Natural killer cell (primary cell): ENCODE measurements around the gene SRC. TPM values are rescaled to one million over a fixed set of nuclear protein-coding genes. Genes with fewer than 3 reads are reported as not detected.

ENCODE experiments used
- ATAC-seq, 3 donors: fragments of 150-1000 bp in 2 of 3; fragments of 200-7000 bp in 1 of 3; cut with Tn5 transposase; 1 replicate in 1 of 3; 2 replicates in 2 of 3; pipeline ENCODE4 v1.10.0; 2021; ENCODE audit warnings: mild to moderate bottlenecking in 2 of 3, moderate library complexity in 2 of 3
- DNase-seq, 2 donors: peaks; one replicate each; pipeline versions ENCODE4 v3.0.0 to v3.0.0-alpha.2; 2013 to 2021; ENCODE audit warnings: mixed read lengths in 1 of 2
- H3K27ac ChIP-seq: one replicate; pipeline ENCODE4 v1.5.1; 2013; ENCODE audit warnings: mild to moderate bottlenecking, low read length
- H3K27me3 ChIP-seq: one replicate; pipeline ENCODE4 v1.6.1; 2013; ENCODE audit warnings: low read length; ENCODE audit not compliant: control insufficient read depth, insufficient read depth
- H3K36me3 ChIP-seq: one replicate; pipeline ENCODE4 v1.6.1; 2013; ENCODE audit warnings: low read length; ENCODE audit not compliant: control insufficient read depth, insufficient read depth
- H3K4me1 ChIP-seq: one replicate; pipeline ENCODE4 v1.6.1; 2013; ENCODE audit warnings: low read length; ENCODE audit not compliant: control insufficient read depth, insufficient read depth
- H3K4me3 ChIP-seq: one replicate; pipeline ENCODE4 v1.5.1; 2013; ENCODE audit warnings: low read length
- H3K9me3 ChIP-seq: one replicate; pipeline ENCODE4 v1.6.1; 2013; ENCODE audit warnings: low read length; ENCODE audit not compliant: control insufficient read depth, insufficient read depth
- H3K27ac Mint-ChIP-seq, 2 donors: one replicate each; pipeline ENCODE4 v1.8.0; 2022; ENCODE audit warnings: mild to moderate bottlenecking in 2 of 2, mixed read lengths in 2 of 2, moderate library complexity in 1 of 2
- H3K27me3 Mint-ChIP-seq, 2 donors: one replicate each; pipeline ENCODE4 v1.8.0; 2022; ENCODE audit warnings: low read depth in 2 of 2, mixed read lengths in 2 of 2
- H3K36me3 Mint-ChIP-seq: one replicate; pipeline ENCODE4 v1.8.0; 2022; ENCODE audit warnings: mixed read lengths
- H3K4me1 Mint-ChIP-seq, 2 donors: one replicate each; pipeline ENCODE4 v1.8.0; 2022; ENCODE audit warnings: mixed read lengths in 2 of 2
- H3K4me3 Mint-ChIP-seq: one replicate; pipeline ENCODE4 v1.8.0; 2022; ENCODE audit warnings: mild to moderate bottlenecking, moderate library complexity, mixed read lengths
- H3K9me3 Mint-ChIP-seq, 2 donors: one replicate each; pipeline ENCODE4 v1.8.0; 2022; ENCODE audit warnings: mixed read lengths in 2 of 2
- CTCF ChIP-seq: fragments of 200-600 bp; IDR thresholded peaks from one replicate; pipeline ENCODE4 v1.8.0; 2022; ENCODE audit warnings: antibody characterized with exemption
- WGBS: methylation state at CpG from one replicate; pipeline ENCODE4 v1.1.7; 2013; ENCODE audit warnings: missing lambda C conversion rate; ENCODE audit not compliant: insufficient coverage; 5-methylcytosine and 5-hydroxymethylcytosine counted together
- intact Hi-C: fragments of 100-400 bp; cut with micrococcal nuclease; formaldehyde crosslinking; loops from one replicate; pipeline ENCODE4 v1.14.2; 2022
- total RNA-seq, 4 donors: library from RNA; stranded (reverse); fragments of 120-200 nt in 1 of 4; gene quantifications; one replicate each; pipeline versions ENCODE4 v1.2.3 to v1.2.4, GENCODE V29; 2013 to 2022

The SRC gene
- total RNA-seq, 3 donors from 2014 or later (not counting 1 experiment from before 2014, with no cell fraction given) = 2.3 to 15.6 (median 10.5) TPM

- peak overlapping the region in 1 of 2 donors; percentile 56 for H3K27ac Mint-ChIP-seq
Observed at GRCh38 chr20:37355252-37356180, 9.6 kb downstream of the SRC start.

GRCh38 chr20:37356387-37356786, 10.4 kb downstream of the SRC start:
- Histone ChIP-seq H3K9me3 (no peaks in the 10 kb centered on the region), H3K4me3 (no peak overlapping the region), H3K4me1 (peaks cover 25% of the 10 kb centered on the region), H3K36me3 (no peaks in the 10 kb centered on the region), H3K27ac (no peak overlapping the region), H3K27me3 (no peaks in the 10 kb centered on the region)
- H3K27ac Mint-ChIP-seq = peak overlapping the region in 1 of 2 donors; percentile 56
- no peak overlapping the region for H3K4me3 Mint-ChIP-seq
- peaks cover 0 to 25% of the 10 kb centered on the region in 2 donors for H3K4me1 Mint-ChIP-seq
- H3K9me3 Mint-ChIP-seq = no peaks in the 10 kb centered on the region
- DNase-seq (no peak), ATAC-seq (no peak)
- WGBS = 24% methylated on average over 8 of the region's 8 CpGs
- no peaks in the 10 kb centered on the region for H3K27me3 Mint-ChIP-seq
- no peak for TF ChIP-seq CTCF
- intact Hi-C loops = no loop called here
- H3K36me3 Mint-ChIP-seq = no peaks in the 10 kb centered on the region

More at GRCh38 chr20:37355252-37356180, 9.6 kb downstream of the SRC start:
- H3K9me3 ChIP-seq = no peaks in the 10 kb centered on the region
- Mint-ChIP-seq H3K36me3 (no peaks in the 10 kb centered on the region), H3K4me3 (no peak overlapping the region), H3K4me1 (peaks cover 0 to 25% of the 10 kb centered on the region in 2 donors), H3K27me3 (no peaks in the 10 kb centered on the region), H3K9me3 (no peaks in the 10 kb centered on the region)
- H3K4me3 ChIP-seq = no peak overlapping the region
- H3K4me1 ChIP-seq = peaks cover 25% of the 10 kb centered on the region
- DNase-seq (no peak), ATAC-seq (no peak)
- H3K36me3 ChIP-seq = no peaks in the 10 kb centered on the region
- TF ChIP-seq CTCF = no peak
- H3K27ac ChIP-seq = no peak overlapping the region
- no peaks in the 10 kb centered on the region for H3K27me3 ChIP-seq
- 91% methylated on average over 15 of the region's 15 CpGs for WGBS
- intact Hi-C loops = no loop called here

DNA sequence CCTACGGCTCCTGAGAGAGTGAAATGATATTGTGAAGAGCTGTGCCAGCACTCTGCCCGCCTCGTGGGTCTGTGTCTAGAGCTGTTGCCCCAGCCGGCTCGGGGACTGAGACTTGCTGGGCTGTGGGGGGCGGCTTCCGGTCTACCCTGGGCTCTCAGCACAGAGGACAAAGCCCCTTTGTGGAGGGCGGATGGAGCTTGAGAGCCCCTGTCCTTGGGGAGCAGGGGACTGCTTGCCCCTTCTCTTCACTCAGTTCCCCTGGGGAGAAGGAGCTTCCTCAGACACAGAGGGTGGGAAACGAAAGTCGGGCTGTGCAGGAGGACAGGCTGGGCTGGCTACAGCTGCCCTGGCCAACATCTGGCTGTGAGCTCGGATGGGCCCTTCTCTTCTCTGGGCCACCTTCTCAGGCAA, 11.0 kb downstream of the SRC start:
- Mint-ChIP-seq H3K36me3 (no peaks in the 10 kb centered on the region), H3K9me3 (no peaks in the 10 kb centered on the region), H3K4me3 (no peak overlapping the region), H3K27me3 (no peaks in the 10 kb centered on the region), H3K4me1 (peaks cover 0 to 25% of the 10 kb centered on the region in 2 donors), H3K27ac (peak overlapping the region in 1 of 2 donors; percentile 37)
- ATAC-seq (no peak), DNase-seq (no peak)
- no peaks in the 10 kb centered on the region for H3K9me3 ChIP-seq
- no peak for TF ChIP-seq CTCF
- no peaks in the 10 kb centered on the region for H3K36me3 ChIP-seq
- no peak overlapping the region for H3K27ac ChIP-seq
- intact Hi-C loops = no loop called here
- WGBS = 49% methylated on average over 11 of the region's 11 CpGs
- H3K4me3 ChIP-seq = no peak overlapping the region
- H3K4me1 ChIP-seq = peaks cover 25% of the 10 kb centered on the region
- no peaks in the 10 kb centered on the region for H3K27me3 ChIP-seq
